BJ (cell line): ENCODE measurements around the gene PKIB. TPM values are rescaled to one million over a fixed set of nuclear protein-coding genes. Genes with fewer than 3 reads are reported as not detected.

Source experiments
- CTCF ChIA-PET: fragments of 350-600 bp; formaldehyde crosslinking; extraction: SDS; loops from one replicate; lab custom pipeline; 2021; ENCODE audit warnings: antibody characterized with exemption, inconsistent platforms; lab: Yijun Ruan, JAX
- POLR2A ChIA-PET: fragments of 300-600 bp; sonication (Branson Sonifier 250); formaldehyde crosslinking; extraction: SDS; loops from one replicate; lab custom pipeline; 2021; ENCODE audit warnings: antibody characterized with exemption; lab: Charles Lee
- DNase-seq: peaks from one replicate; pipeline ENCODE4 v3.0.0-alpha.2; 2011; ENCODE audit warnings: low read depth
- H3K27me3 ChIP-seq: 2 replicates; pipeline ENCODE4 v1.6.0; 2011; ENCODE audit warnings: low read length; ENCODE audit not compliant: control insufficient read depth, insufficient read depth
- H3K36me3 ChIP-seq: 2 replicates; pipeline ENCODE4 v1.5.1; 2011; ENCODE audit warnings: low read length; ENCODE audit not compliant: control insufficient read depth, insufficient read depth
- H3K4me3 ChIP-seq: 2 replicates; pipeline ENCODE4 v1.5.1; 2011; ENCODE audit warnings: low read depth, mild to moderate bottlenecking, control low read depth, low read length
- polyA plus RNA-seq: library from polyadenylated mRNA; depleted of rRNA; stranded (reverse); fragments of >200 nt; gene quantifications from 2 replicates; pipeline ENCODE4 v1.2.3, GENCODE V29; 2011
- TF ChIP-seq, protein P1 (sequence below): IDR thresholded peaks from 2 replicates; pipeline ENCODE4 v1.5.1; 2011; ENCODE audit warnings: low read depth, mild to moderate bottlenecking, control low read depth, inconsistent platforms, low read length, moderate library complexity; ENCODE audit not compliant: insufficient read depth

Gene PKIB
- polyA plus RNA-seq, 1 experiment, result not detected

DNA sequence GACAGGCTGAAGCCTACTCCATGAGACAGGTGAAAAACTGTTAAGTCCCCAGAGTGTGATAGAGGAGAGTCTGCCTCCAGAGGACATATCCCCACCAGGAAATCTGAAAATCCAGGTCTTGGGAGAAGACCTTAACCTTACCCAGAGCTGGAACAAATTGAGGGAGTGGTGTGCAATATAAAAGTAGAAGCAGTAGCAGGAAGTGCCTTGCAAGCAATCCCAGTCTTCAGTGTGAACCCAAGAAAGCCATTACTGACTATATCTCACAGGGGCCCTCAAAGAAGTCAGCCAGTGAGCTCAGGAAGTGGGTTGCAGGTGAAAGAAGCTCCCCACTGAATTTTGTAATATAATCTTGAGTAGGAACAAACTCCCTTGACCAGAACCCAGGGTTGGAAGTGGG is 41.9 kb upstream of the PKIB start:
- H3K36me3 ChIP-seq, result no peaks in the 10 kb centered on the region
- H3K27me3 ChIP-seq, result no peaks in the 10 kb centered on the region
- ChIA-PET POLR2A (no interaction called here), CTCF (interaction anchor here (1.0 kb wide), 1 partner anchor 38 kb away, joined by 3 read pairs; no protein-coding TSS in a partner anchor)
- H3K4me3 ChIP-seq, result no peak overlapping the region
- no peak for DNase-seq
- TF ChIP-seq, protein P1, sequence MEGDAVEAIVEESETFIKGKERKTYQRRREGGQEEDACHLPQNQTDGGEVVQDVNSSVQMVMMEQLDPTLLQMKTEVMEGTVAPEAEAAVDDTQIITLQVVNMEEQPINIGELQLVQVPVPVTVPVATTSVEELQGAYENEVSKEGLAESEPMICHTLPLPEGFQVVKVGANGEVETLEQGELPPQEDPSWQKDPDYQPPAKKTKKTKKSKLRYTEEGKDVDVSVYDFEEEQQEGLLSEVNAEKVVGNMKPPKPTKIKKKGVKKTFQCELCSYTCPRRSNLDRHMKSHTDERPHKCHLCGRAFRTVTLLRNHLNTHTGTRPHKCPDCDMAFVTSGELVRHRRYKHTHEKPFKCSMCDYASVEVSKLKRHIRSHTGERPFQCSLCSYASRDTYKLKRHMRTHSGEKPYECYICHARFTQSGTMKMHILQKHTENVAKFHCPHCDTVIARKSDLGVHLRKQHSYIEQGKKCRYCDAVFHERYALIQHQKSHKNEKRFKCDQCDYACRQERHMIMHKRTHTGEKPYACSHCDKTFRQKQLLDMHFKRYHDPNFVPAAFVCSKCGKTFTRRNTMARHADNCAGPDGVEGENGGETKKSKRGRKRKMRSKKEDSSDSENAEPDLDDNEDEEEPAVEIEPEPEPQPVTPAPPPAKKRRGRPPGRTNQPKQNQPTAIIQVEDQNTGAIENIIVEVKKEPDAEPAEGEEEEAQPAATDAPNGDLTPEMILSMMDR, result no peak

- POLR2A ChIA-PET, result no interaction called here
- TF ChIP-seq, protein P1, result no peak
- Histone ChIP-seq H3K27me3 (no peaks in the 10 kb centered on the region), H3K4me3 (no peak overlapping the region), H3K36me3 (no peaks in the 10 kb centered on the region)
- DNase-seq, result no peak
- CTCF ChIA-PET, result no interaction called here
These were observed 41.4 kb upstream of the PKIB start for GRCh38 chr6:122568797-122569221.

GRCh38 chr6:122569230-122569771 is 40.9 kb upstream of the PKIB start:
- ChIA-PET CTCF (no interaction called here), POLR2A (no interaction called here)
- no peaks in the 10 kb centered on the region for H3K27me3 ChIP-seq
- H3K36me3 ChIP-seq, result no peaks in the 10 kb centered on the region
- H3K4me3 ChIP-seq, result no peak overlapping the region
- DNase-seq, result no peak
- TF ChIP-seq, protein P1, result no peak

GRCh38 chr6:122571888-122572287 is 38.3 kb upstream of the PKIB start:
- DNase-seq, result no peak
- no peaks in the 10 kb centered on the region for H3K36me3 ChIP-seq
- POLR2A ChIA-PET, result no interaction called here
- H3K4me3 ChIP-seq, result no peak overlapping the region
- CTCF ChIA-PET, result no interaction called here
- no peaks in the 10 kb centered on the region for H3K27me3 ChIP-seq
- TF ChIP-seq, protein P1, result no peak

- no peak overlapping the region for H3K4me3 ChIP-seq
- POLR2A ChIA-PET, result no interaction called here
- no peaks in the 10 kb centered on the region for H3K36me3 ChIP-seq
- no peak for DNase-seq
- CTCF ChIA-PET, result no interaction called here
- TF ChIP-seq, protein P1, result no peak
- no peaks in the 10 kb centered on the region for H3K27me3 ChIP-seq
These were observed 33.3 kb upstream of the PKIB start for GRCh38 chr6:122576888-122577287.
